ENCODE results near the gene GSC2. TPM values are rescaled to one million over a fixed set of nuclear protein-coding genes. Genes with fewer than 3 reads are reported as not detected.

Gene GSC2
- total RNA-seq, 1 donor from 2014 or later: not detected

GRCh38 chr22:19195796-19196731, 46.0 kb upstream of the GSC2 start:
- Mint-ChIP-seq H3K4me1 (ENCODE audit: unreplicated experiment) (peaks cover 13% of the 10 kb centered on the region), H3K9me3 (no peaks in the 10 kb centered on the region), H3K4me3 (no peak overlapping the region), H3K36me3 (no peaks in the 10 kb centered on the region), H3K27me3 (no peaks in the 10 kb centered on the region), H3K27ac (no peak overlapping the region)
- TF ChIP-seq, protein P1, sequence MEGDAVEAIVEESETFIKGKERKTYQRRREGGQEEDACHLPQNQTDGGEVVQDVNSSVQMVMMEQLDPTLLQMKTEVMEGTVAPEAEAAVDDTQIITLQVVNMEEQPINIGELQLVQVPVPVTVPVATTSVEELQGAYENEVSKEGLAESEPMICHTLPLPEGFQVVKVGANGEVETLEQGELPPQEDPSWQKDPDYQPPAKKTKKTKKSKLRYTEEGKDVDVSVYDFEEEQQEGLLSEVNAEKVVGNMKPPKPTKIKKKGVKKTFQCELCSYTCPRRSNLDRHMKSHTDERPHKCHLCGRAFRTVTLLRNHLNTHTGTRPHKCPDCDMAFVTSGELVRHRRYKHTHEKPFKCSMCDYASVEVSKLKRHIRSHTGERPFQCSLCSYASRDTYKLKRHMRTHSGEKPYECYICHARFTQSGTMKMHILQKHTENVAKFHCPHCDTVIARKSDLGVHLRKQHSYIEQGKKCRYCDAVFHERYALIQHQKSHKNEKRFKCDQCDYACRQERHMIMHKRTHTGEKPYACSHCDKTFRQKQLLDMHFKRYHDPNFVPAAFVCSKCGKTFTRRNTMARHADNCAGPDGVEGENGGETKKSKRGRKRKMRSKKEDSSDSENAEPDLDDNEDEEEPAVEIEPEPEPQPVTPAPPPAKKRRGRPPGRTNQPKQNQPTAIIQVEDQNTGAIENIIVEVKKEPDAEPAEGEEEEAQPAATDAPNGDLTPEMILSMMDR (conservative IDR thresholded peaks at IDR 0.05): no peak
- DNase-seq (ENCODE audit: extremely low spot score, unreplicated experiment): no peak

GRCh38 chr22:19194766-19195536, 44.9 kb upstream of the GSC2 start:
- H3K9me3 Mint-ChIP-seq: no peaks in the 10 kb centered on the region

GRCh38 chr22:19193879-19194278, 43.8 kb upstream of the GSC2 start:
- no peak overlapping the region for H3K4me3 Mint-ChIP-seq
- no peaks in the 10 kb centered on the region for H3K27me3 Mint-ChIP-seq
- DNase-seq (ENCODE audit: extremely low spot score, unreplicated experiment): no peak
- no peak overlapping the region for H3K27ac Mint-ChIP-seq
- TF ChIP-seq, protein P1 (conservative IDR thresholded peaks at IDR 0.05): no peak
- peaks cover 10% of the 10 kb centered on the region for H3K4me1 Mint-ChIP-seq (ENCODE audit: unreplicated experiment)
- H3K36me3 Mint-ChIP-seq: no peaks in the 10 kb centered on the region
- no peaks in the 10 kb centered on the region for H3K9me3 Mint-ChIP-seq

More at GRCh38 chr22:19194766-19195536, 44.9 kb upstream of the GSC2 start:
- DNase-seq (ENCODE audit: extremely low spot score, unreplicated experiment): no peak
- TF ChIP-seq, protein P1 (conservative IDR thresholded peaks at IDR 0.05): no peak
- peaks cover 13% of the 10 kb centered on the region for H3K4me1 Mint-ChIP-seq (ENCODE audit: unreplicated experiment)
- no peaks in the 10 kb centered on the region for H3K36me3 Mint-ChIP-seq
- no peak overlapping the region for H3K4me3 Mint-ChIP-seq
- H3K27me3 Mint-ChIP-seq: no peaks in the 10 kb centered on the region
- H3K27ac Mint-ChIP-seq: no peak overlapping the region

GRCh38 chr22:19187716-19188563, 37.8 kb upstream of the GSC2 start:
- TF ChIP-seq, protein P1 (conservative IDR thresholded peaks at IDR 0.05): no peak
- no peaks in the 10 kb centered on the region for H3K27me3 Mint-ChIP-seq
- DNase-seq (ENCODE audit: extremely low spot score, unreplicated experiment): no peak
- H3K36me3 Mint-ChIP-seq: no peaks in the 10 kb centered on the region
- H3K4me3 Mint-ChIP-seq: no peak overlapping the region
- H3K4me1 Mint-ChIP-seq (ENCODE audit: unreplicated experiment): peaks cover 7% of the 10 kb centered on the region
- H3K27ac Mint-ChIP-seq: no peak overlapping the region
- no peaks in the 10 kb centered on the region for H3K9me3 Mint-ChIP-seq
